Medulla oblongata (tissue), 1 donor: ENCODE measurements around the gene MMP14.

ENCODE experiments used
- DNase-seq: peaks from one replicate; pipeline ENCODE4 v3.0.0-alpha.2; 2015; ENCODE audit errors: extremely low spot score

MMP14 gene

GRCh38 chr14:22884076-22884737, 47.8 kb downstream of the MMP14 start:
- DNase-seq = no peak

GRCh38 chr14:22884738-22885523, 48.5 kb downstream of the MMP14 start:
- no peak for DNase-seq

GRCh38 chr14:22885975-22886374, 49.6 kb downstream of the MMP14 start:
- no peak for DNase-seq

GRCh38 chr14:22886500-22887259, 50.3 kb downstream of the MMP14 start:
- DNase-seq = peak; percentile 40

GRCh38 chr14:22887260-22887989, 51.0 kb downstream of the MMP14 start:
- DNase-seq = peak; percentile 53

GRCh38 chr14:22887990-22888378, 51.6 kb downstream of the MMP14 start:
- DNase-seq = no peak

- DNase-seq = no peak
Observed at GRCh38 chr14:22888662-22889061, 52.3 kb downstream of the MMP14 start.

- DNase-seq = no peak
Observed at GRCh38 chr14:22890416-22890815, 54.0 kb downstream of the MMP14 start.

GRCh38 chr14:22892488-22892887, 56.1 kb downstream of the MMP14 start:
- DNase-seq = no peak

- no peak for DNase-seq
Observed at GRCh38 chr14:22893706-22894105, 57.3 kb downstream of the MMP14 start.

- DNase-seq = no peak
Observed at GRCh38 chr14:22895402-22895801, 59.0 kb downstream of the MMP14 start.

- DNase-seq = peak; percentile 26
Observed at GRCh38 chr14:22896356-22896755, 60.0 kb downstream of the MMP14 start.

- no peak for DNase-seq
Observed at GRCh38 chr14:22896760-22897159, 60.4 kb downstream of the MMP14 start.

- DNase-seq = no peak
Observed at GRCh38 chr14:22897357-22897756, 61.0 kb downstream of the MMP14 start.
